Upper lobe of left lung (tissue), 4 donors: ENCODE data around the gene MRPL44.

Experiments used
- CTCF ChIP-seq, 6 experiments: fragments of 450-650 bp in 4 of 6; fragments of 200-600 bp in 2 of 6; sonication (generic) in 2 of 6; IDR thresholded peaks; one replicate each; pipeline ENCODE4 v1.5.1; 2016 to 2019; ENCODE audit warnings: antibody characterized with exemption in 6 of 6
- EP300 ChIP-seq, 4 donors: sonication (generic); formaldehyde crosslinking; IDR thresholded peaks; one replicate each; pipeline ENCODE4 v1.5.1; 2017; ENCODE audit warnings: antibody characterized with exemption in 4 of 4, control low read depth in 2 of 4
- POLR2AphosphoS5 ChIP-seq, 2 donors: sonication (generic); formaldehyde crosslinking; IDR thresholded peaks; one replicate each; pipeline ENCODE4 v1.5.1; 2017; ENCODE audit warnings: antibody characterized with exemption in 2 of 2

DNA sequence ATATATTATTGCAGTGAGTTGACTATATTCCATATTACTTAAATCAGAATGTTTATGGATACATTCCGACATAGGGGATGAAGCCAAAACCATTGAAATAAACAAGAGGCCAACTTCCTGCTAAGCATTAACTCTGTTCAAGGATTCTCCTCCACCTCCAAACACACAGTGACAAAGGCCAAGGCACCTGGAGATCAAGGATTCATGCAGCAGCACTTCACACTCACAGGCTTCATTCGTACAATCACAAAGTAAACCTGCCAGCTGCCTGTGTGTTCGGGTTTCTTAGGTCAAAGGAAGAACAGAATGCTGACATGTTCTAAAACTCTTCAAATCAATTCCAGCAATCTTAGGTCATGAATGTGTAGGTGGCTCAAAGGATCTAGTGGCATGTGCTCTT lies 35.0 kb upstream of the MRPL44 start:
- no peak for TF ChIP-seq CTCF (IDR thresholded peaks at IDR 0.05)
- no peak for TF ChIP-seq EP300 (IDR thresholded peaks at IDR 0.05)
- no peak for TF ChIP-seq POLR2AphosphoS5 (IDR thresholded peaks at IDR 0.05)
